ENCODE measurements around the gene FAM3C.
"Not testable (repeated sequence)": the region's sequence is repeated elsewhere in the genome, so short reads cannot be mapped to it uniquely, and the experiment has no call there.

FAM3C gene

DNA sequence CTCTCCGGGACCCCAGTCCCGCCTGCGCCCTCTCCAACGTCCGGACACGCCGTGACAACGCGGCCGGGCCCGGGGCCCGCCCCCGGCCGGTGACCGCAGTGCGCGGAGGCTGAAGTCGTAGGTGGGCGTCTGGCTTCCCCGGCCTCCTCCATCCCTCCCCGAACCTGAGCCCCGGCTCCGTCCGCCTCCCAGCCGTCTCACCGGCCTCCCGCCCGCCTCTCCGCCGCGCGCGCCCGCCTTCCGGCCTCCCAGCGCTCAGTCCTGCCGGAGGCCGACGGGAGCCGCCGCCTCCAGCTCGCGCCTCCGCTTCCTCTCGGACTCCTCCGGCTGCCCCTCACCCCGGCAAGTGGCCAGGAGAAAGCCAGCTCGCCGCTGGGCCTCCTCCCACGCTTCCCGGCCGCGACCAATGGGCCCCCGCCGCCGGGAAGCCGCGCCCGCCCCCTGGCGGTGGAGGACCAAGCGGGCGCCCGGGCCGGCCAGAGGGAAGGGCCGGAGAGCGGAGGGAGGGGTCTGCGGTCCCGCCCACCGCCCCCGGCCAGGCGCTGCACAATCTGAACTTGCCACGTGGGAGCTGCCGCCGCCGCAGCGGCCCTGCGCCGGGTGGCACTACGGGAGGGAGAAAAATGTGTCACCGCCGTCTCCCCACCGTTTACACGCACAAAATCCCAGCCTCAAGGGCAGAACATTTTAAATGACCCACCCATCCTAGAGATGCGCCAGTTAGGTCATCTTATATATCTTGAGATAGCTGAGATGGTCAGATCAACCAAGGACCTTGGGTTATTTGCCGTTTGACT is at the start of gene FAM3C:
Gene FAM3C (minus strand): TSS at position 348 of the 797 bp plus-strand sequence. CDS start 13,339 bp downstream, outside the sequence.
- Mint-ChIP-seq H3K9me3 (no peaks in the 10 kb centered on the region), H3K27ac (ENCODE audit: low read depth) (peak within 1 kb of the TSS; percentile 77), H3K36me3 (ENCODE audit: insufficient read depth) (no peaks in the 10 kb centered on the region), H3K27me3 (no peaks in the 10 kb centered on the region), H3K4me3 (peak within 1 kb of the TSS; percentile 82), H3K4me1 (peaks cover 18% of the 10 kb centered on the region)
- ATAC-seq (replicated peaks; ENCODE audit: extremely low read depth, poor library complexity, severe bottlenecking) (peak; percentile 68), DNase-seq (ENCODE audit: low spot score in 2 of 2) (peak; percentile 57 to 58)

DNA sequence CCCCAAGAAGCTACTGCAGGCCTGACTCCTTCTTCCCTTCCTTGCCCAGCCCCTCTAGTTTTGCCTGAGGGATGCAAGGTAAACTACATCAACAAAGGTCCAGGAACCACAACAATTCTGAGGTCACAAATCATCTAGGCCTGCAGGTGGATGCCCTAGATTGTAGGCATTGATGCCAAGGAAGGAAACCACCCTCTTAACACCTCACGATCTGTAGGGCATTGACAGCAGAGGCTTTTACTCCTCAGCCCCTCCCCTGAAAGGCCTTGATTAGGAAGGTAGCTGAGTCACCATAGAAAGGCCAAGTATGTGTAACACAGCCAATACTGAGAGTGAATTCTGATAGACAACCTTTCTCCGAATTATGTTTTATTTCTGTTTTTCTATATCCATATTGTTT is 46.7 kb upstream of the FAM3C start:
- DNase-seq (ENCODE audit: low spot score in 2 of 2) (no peak), ATAC-seq (replicated peaks; ENCODE audit: extremely low read depth, poor library complexity, severe bottlenecking) (peak; percentile 62)
- Mint-ChIP-seq H3K4me3 (no peak overlapping the region), H3K27me3 (no peaks in the 10 kb centered on the region), H3K9me3 (no peaks in the 10 kb centered on the region), H3K4me1 (peaks cover 21% of the 10 kb centered on the region), H3K36me3 (ENCODE audit: insufficient read depth) (no peaks in the 10 kb centered on the region), H3K27ac (ENCODE audit: low read depth) (no peak overlapping the region)

DNA sequence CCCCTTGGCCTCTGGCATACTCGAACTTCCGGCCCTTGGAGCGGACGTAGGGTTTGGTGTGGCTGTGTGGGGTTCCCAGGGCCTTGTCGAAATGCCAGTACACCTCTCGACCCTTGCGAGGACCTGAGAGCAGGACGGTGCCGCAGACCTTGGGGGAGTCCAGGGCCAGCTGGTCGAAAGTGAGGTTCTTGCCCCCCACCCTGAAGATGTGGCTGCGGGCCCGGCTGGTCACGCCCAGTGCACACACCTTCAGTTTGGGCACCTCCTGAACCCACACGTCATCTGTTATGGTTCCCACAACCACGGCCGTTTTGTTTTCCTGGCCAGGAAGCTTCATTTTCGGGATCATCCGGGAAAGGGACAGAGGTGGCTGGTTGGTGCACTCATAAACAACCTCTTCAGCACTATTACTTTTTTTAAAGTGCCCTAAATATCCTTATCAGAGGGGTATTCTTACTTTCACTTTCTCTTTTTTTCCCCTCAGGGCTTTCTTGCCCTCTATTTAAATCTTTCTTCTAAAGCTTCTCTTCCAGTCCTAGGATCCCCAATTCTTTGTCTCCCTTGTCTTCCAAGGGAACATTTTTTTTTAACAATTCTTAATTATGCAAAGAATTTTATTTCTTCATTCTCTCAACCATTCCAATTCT is 44.9 kb upstream of the FAM3C start:
- ATAC-seq (replicated peaks; ENCODE audit: extremely low read depth, poor library complexity, severe bottlenecking) (no peak), DNase-seq (ENCODE audit: low spot score in 2 of 2) (no peak)
- Mint-ChIP-seq H3K27ac (ENCODE audit: low read depth) (peak overlapping the region; percentile 85), H3K36me3 (ENCODE audit: insufficient read depth) (no peaks in the 10 kb centered on the region), H3K9me3 (no peaks in the 10 kb centered on the region), H3K4me3 (peak overlapping the region; percentile 21), H3K4me1 (peaks cover 23% of the 10 kb centered on the region), H3K27me3 (no peaks in the 10 kb centered on the region)

DNA sequence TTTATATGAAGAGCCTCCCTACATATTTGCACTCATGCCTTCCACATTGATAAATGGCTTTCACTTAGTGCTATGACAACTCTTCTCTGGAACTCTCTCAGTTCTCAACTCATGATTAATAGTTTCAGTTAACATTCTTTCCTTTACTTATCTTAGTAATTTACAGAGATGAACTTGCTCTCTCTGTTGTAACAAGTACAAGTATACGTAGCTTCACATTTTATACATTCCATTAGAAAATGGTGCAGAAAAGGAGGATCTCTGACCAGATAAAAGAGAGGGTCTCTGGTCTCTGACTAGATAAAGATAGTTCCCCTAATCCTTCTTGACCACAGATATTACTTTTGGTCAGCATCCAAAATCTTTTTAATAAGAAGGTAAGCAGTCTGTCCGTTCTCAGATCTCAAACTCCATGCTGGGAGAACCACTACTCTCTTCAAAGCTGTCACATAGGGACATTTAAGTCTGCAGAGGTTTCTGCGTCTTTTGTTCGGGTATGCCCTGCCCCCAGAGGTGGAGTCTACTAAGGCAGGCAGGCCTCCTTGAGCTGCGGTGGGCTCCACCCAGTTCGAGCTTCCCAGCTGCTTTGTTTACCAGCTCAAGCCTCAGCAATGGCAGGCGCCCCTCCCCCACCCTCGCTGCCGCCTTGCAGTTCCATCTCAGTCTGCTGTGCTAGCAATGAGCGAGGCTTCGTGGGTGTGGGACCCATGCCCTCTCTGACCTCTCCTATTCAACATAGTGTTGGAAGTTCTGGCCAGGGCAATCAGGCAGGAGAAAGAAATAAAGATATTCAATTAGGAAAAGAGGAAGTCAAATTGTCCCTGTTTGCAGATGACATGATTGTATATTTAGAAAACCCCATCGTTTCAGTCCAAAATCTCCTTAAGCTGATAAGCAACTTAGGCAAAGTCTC is 42.2 kb upstream of the FAM3C start:
- Mint-ChIP-seq H3K4me3 (peak overlapping the region; percentile 69), H3K4me1 (peaks cover 23% of the 10 kb centered on the region), H3K27ac (ENCODE audit: low read depth) (peak overlapping the region; percentile 67)
- H3K36me3 Mint-ChIP-seq (ENCODE audit: insufficient read depth); H3K27me3 Mint-ChIP-seq; H3K9me3 Mint-ChIP-seq: not testable (repeated sequence)
- peak; percentile 55 for ATAC-seq (replicated peaks; ENCODE audit: extremely low read depth, poor library complexity, severe bottlenecking)
- peak; percentile 40 to 51 for DNase-seq (ENCODE audit: low spot score in 2 of 2)

DNA sequence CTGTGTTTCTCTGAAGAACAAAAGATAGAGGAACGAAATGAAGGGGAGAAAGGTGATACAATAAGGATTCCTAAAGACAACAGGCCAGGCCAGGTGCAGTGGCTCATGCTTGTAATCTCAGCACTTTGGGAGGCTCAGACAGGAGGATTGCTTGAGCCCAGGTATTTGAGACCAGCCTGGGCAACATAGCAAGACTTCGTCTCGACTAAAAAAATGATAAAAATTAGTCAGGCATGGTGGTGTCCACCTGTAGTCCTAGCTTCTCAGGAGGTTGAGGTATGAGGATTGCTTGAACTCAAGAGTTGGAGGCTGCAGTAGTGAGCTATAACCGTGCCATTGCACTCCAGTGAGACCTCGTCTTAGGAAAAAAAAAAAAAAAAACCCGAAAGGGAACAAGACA is 41.4 kb upstream of the FAM3C start:
- Mint-ChIP-seq H3K4me3 (no peak overlapping the region), H3K27ac (ENCODE audit: low read depth) (no peak overlapping the region), H3K9me3 (no peaks in the 10 kb centered on the region), H3K27me3 (no peaks in the 10 kb centered on the region), H3K36me3 (ENCODE audit: insufficient read depth) (no peaks in the 10 kb centered on the region), H3K4me1 (peaks cover 23% of the 10 kb centered on the region)
- DNase-seq (ENCODE audit: low spot score in 2 of 2) (no peak), ATAC-seq (replicated peaks; ENCODE audit: extremely low read depth, poor library complexity, severe bottlenecking) (no peak)

GRCh38 chr7:121436688-121437087 is 40.6 kb upstream of the FAM3C start:
- no peak overlapping the region for H3K4me3 Mint-ChIP-seq
- no peaks in the 10 kb centered on the region for H3K9me3 Mint-ChIP-seq
- H3K27ac Mint-ChIP-seq (ENCODE audit: low read depth) = no peak overlapping the region
- no peak for DNase-seq (ENCODE audit: low spot score in 2 of 2)
- H3K27me3 Mint-ChIP-seq = no peaks in the 10 kb centered on the region
- peaks cover 22% of the 10 kb centered on the region for H3K4me1 Mint-ChIP-seq
- H3K36me3 Mint-ChIP-seq (ENCODE audit: insufficient read depth) = no peaks in the 10 kb centered on the region
- ATAC-seq (replicated peaks; ENCODE audit: extremely low read depth, poor library complexity, severe bottlenecking) = no peak

DNA sequence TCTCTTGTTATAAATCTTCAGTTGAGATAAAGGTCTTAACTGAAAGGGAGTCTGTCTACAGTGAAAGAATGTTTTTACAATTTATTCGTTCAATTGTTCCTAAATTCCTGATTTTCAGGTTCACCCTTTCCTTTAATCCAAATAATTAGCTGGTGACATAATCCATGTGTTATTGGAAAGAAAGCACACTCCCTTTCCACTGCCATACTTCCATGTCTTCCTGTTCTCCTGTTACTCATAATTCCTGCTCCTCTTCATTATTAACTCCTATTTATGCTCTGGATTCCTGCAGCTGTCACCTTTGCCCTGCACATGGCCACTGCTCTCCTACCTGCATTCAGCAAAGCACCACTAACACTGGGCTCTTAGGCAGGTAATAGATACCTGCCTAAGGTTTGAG is 40.0 kb upstream of the FAM3C start:
- Mint-ChIP-seq H3K4me1 (peaks cover 16% of the 10 kb centered on the region), H3K9me3 (no peaks in the 10 kb centered on the region), H3K27ac (ENCODE audit: low read depth) (no peak overlapping the region), H3K36me3 (ENCODE audit: insufficient read depth) (no peaks in the 10 kb centered on the region), H3K27me3 (no peaks in the 10 kb centered on the region), H3K4me3 (no peak overlapping the region)
- ATAC-seq (replicated peaks; ENCODE audit: extremely low read depth, poor library complexity, severe bottlenecking) (no peak), DNase-seq (ENCODE audit: low spot score in 2 of 2) (no peak)

- Mint-ChIP-seq H3K9me3 (no peaks in the 10 kb centered on the region), H3K4me1 (peaks cover 12% of the 10 kb centered on the region), H3K27me3 (no peaks in the 10 kb centered on the region), H3K4me3 (no peak overlapping the region), H3K36me3 (ENCODE audit: insufficient read depth) (no peaks in the 10 kb centered on the region), H3K27ac (ENCODE audit: low read depth) (no peak overlapping the region)
- ATAC-seq (replicated peaks; ENCODE audit: extremely low read depth, poor library complexity, severe bottlenecking) (no peak), DNase-seq (ENCODE audit: low spot score in 2 of 2) (no peak)
Observed at GRCh38 chr7:121433775-121434174, 37.7 kb upstream of the FAM3C start.

DNA sequence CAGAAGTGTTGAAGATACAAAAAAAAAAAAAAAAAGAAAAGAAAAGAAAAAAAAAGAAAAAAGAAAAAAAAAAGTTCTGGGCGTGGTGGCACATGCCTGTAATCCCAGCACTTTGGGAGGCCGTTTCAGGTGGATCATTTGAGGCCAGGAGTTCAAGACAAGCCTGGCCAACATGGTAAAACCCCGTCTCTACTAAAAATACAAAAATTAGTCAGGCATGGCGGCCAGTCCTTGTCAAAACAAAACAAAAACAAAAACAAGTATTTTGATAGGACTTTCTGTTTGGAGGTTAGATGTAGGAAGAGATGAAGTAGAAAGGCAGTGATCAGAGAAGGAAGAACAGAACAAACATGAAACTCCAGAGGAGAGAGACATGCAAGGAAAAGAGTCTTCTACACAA is 36.4 kb upstream of the FAM3C start:
- not testable (repeated sequence) for H3K36me3 Mint-ChIP-seq (ENCODE audit: insufficient read depth); H3K4me3 Mint-ChIP-seq; H3K4me1 Mint-ChIP-seq; H3K27me3 Mint-ChIP-seq; DNase-seq (ENCODE audit: low spot score in 2 of 2); H3K27ac Mint-ChIP-seq (ENCODE audit: low read depth); H3K9me3 Mint-ChIP-seq; ATAC-seq (replicated peaks; ENCODE audit: extremely low read depth, poor library complexity, severe bottlenecking)

DNA sequence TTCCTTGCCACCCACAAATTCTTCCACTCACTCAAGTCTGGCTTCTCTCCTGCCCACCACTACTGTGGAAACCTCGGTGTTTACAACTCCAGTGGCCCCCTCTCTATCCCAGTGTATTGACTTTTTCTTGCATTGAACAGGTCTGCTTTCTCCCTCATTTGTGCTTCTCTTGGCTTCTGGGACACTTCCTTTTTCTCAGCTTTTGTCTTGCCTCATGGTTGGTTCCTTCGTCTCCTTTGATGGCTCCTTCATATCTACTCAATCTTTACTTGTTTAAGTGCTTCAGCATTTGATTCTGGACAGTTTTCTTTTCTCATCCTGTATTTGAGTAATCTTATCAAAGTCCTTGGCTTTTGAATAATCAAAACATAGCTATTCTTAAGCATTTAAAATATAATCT is 35.9 kb upstream of the FAM3C start:
- ATAC-seq (replicated peaks; ENCODE audit: extremely low read depth, poor library complexity, severe bottlenecking) = no peak
- Mint-ChIP-seq H3K36me3 (ENCODE audit: insufficient read depth) (no peaks in the 10 kb centered on the region), H3K27ac (ENCODE audit: low read depth) (no peak overlapping the region), H3K4me1 (no peaks in the 10 kb centered on the region), H3K27me3 (no peaks in the 10 kb centered on the region), H3K9me3 (no peaks in the 10 kb centered on the region), H3K4me3 (no peak overlapping the region)
- DNase-seq (ENCODE audit: low spot score in 2 of 2) = no peak

DNA sequence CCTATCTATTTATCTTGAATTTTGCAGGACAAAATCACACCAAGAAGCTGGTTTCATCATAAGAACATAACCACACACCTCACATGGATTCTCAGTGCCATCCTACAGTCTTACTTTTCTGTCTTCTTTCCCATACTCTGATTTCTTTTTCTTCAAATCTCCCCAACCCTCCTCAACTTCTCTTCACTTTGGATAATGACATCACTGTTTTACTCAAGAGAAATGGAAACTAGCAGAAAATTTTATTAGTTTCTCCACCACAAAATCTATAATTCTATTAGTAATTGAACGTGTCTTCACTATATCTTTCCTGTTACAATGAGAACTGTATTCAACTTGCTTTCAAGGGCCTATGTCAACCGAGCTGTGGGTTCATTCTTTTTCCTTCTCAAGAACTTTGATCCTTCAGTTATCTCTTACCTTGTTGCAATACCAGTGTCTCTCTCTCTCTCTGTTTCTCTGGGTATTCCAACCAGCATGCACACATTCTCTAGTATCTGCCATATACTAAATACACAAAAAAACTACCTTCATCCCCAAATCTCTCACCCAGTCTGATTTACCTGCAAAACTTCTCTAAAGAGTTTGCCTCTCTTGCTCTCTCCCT is 35.4 kb upstream of the FAM3C start:
- no peak overlapping the region for H3K4me3 Mint-ChIP-seq
- H3K9me3 Mint-ChIP-seq = no peaks in the 10 kb centered on the region
- DNase-seq (ENCODE audit: low spot score in 2 of 2) (no peak), ATAC-seq (replicated peaks; ENCODE audit: extremely low read depth, poor library complexity, severe bottlenecking) (no peak)
- H3K36me3 Mint-ChIP-seq (ENCODE audit: insufficient read depth) = no peaks in the 10 kb centered on the region
- no peak overlapping the region for H3K27ac Mint-ChIP-seq (ENCODE audit: low read depth)
- no peaks in the 10 kb centered on the region for H3K27me3 Mint-ChIP-seq
- no peaks in the 10 kb centered on the region for H3K4me1 Mint-ChIP-seq

- Mint-ChIP-seq H3K27me3 (no peaks in the 10 kb centered on the region), H3K4me3 (no peak overlapping the region), H3K36me3 (ENCODE audit: insufficient read depth) (no peaks in the 10 kb centered on the region), H3K4me1 (no peaks in the 10 kb centered on the region), H3K9me3 (no peaks in the 10 kb centered on the region), H3K27ac (ENCODE audit: low read depth) (no peak overlapping the region)
- DNase-seq (ENCODE audit: low spot score in 2 of 2) (no peak), ATAC-seq (replicated peaks; ENCODE audit: extremely low read depth, poor library complexity, severe bottlenecking) (no peak)
Observed at GRCh38 chr7:121430558-121430957, 34.5 kb upstream of the FAM3C start.
